ENCODE results near the gene SUSD5.
"Not testable (repeated sequence)": the region's sequence is repeated elsewhere in the genome, so short reads cannot be mapped to it uniquely, and the experiment has no call there.

Gene SUSD5

GRCh38 chr3:33111581-33111980 lies 107.0 kb downstream of the SUSD5 start:
- no peak for DNase-seq

- DNase-seq, result not testable (repeated sequence)
These were observed 111.8 kb downstream of the SUSD5 start for GRCh38 chr3:33106854-33107253.

- DNase-seq, result no peak
These were observed 113.2 kb downstream of the SUSD5 start for GRCh38 chr3:33105341-33105948.

GRCh38 chr3:33104803-33105202 lies 113.8 kb downstream of the SUSD5 start:
- DNase-seq, result no peak

- DNase-seq, result no peak
These were observed 115.1 kb downstream of the SUSD5 start for GRCh38 chr3:33103480-33103879.

- no peak for DNase-seq
These were observed 115.6 kb downstream of the SUSD5 start for GRCh38 chr3:33103034-33103433.

- no peak for DNase-seq
These were observed 118.4 kb downstream of the SUSD5 start for GRCh38 chr3:33100229-33100628.
